Measurements from ENCODE around the gene ABCA13.

Gene ABCA13

GRCh38 chr7:48388911-48389310 is 217.7 kb downstream of the ABCA13 start (continued):
- TF ChIP-seq ZNF398 (tag by site-specific recombination; IDR thresholded peaks at IDR 0.05) = no peak
- no peak for TF ChIP-seq ZSCAN23 (tag by site-specific recombination; IDR thresholded peaks at IDR 0.05)
- no peak for TF ChIP-seq MYNN (tag by site-specific recombination; IDR thresholded peaks at IDR 0.05; ENCODE audit: borderline replicate concordance)
- no peak for TF ChIP-seq ZNF248 (tag by site-specific recombination; IDR thresholded peaks at IDR 0.05)
- TF ChIP-seq, protein P1, sequence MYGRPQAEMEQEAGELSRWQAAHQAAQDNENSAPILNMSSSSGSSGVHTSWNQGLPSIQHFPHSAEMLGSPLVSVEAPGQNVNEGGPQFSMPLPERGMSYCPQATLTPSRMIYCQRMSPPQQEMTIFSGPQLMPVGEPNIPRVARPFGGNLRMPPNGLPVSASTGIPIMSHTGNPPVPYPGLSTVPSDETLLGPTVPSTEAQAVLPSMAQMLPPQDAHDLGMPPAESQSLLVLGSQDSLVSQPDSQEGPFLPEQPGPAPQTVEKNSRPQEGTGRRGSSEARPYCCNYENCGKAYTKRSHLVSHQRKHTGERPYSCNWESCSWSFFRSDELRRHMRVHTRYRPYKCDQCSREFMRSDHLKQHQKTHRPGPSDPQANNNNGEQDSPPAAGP (tag by site-specific recombination; IDR thresholded peaks at IDR 0.05) = no peak
- TF ChIP-seq ZNF324 (tag by site-specific recombination; IDR thresholded peaks at IDR 0.05) = no peak
- TF ChIP-seq ZNF394 (tag by site-specific recombination; IDR thresholded peaks at IDR 0.05; ENCODE audit: borderline replicate concordance) = no peak
- no peak for TF ChIP-seq BCL11B (tag by site-specific recombination; IDR thresholded peaks at IDR 0.05; ENCODE audit: low read depth)
- no peak for TF ChIP-seq ZNF157 (tag by site-specific recombination; IDR thresholded peaks at IDR 0.05)

DNA sequence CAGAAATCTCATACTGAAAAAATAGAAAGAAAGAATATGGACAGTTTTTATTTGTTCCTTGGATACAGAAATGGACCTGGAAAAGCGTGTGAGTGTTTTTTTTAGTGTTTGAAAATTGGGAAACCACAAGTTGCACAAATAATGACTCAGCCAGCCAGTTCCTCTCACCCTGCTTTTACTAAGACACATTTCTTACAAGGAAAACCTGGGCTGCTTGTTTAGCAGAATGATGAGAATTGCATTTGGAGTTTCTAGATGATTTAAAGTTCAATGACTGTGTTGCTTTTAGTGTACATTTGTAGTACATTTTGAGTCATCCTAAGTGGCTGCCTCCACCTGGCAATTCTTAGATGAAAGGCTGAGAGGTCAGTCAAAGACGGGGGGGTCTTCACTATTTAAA is 218.7 kb downstream of the ABCA13 start:
- Histone ChIP-seq H3K36me3 (ENCODE audit: control insufficient read depth in 2 of 2, insufficient read depth in 1 of 2, low read length in 2 of 2) (no peaks in the 10 kb centered on the region), H3K4me3 (ENCODE audit: low read depth, low read length) (no peak overlapping the region), H3K9me3 (ENCODE audit: control insufficient read depth, insufficient read depth, low read depth, low read length) (no peaks in the 10 kb centered on the region), H3K27ac (ENCODE audit: extremely low read depth, low read depth, low read length) (no peak overlapping the region), H3K4me1 (ENCODE audit: control insufficient read depth, insufficient read depth, low read length) (no peaks in the 10 kb centered on the region)
- POLR2A ChIA-PET = no interaction called here
- CTCF ChIA-PET = no interaction called here
- TF ChIP-seq ZNF626 (tag by site-specific recombination; IDR thresholded peaks at IDR 0.05) (no peak), ZNF354C (tag by site-specific recombination; IDR thresholded peaks at IDR 0.05; ENCODE audit: borderline replicate concordance, low read depth) (no peak), ZNF707 (tag by site-specific recombination; IDR thresholded peaks at IDR 0.05) (no peak), KLF16 (tag by site-specific recombination; IDR thresholded peaks at IDR 0.05) (no peak), ZNF426 (tag by site-specific recombination; IDR thresholded peaks at IDR 0.05) (no peak), ZNF398 (tag by site-specific recombination; IDR thresholded peaks at IDR 0.05) (no peak), ZNF514 (tag by site-specific recombination; IDR thresholded peaks at IDR 0.05) (no peak), ZNF529 (tag by site-specific recombination; IDR thresholded peaks at IDR 0.05; ENCODE audit: insufficient replicate concordance) (no peak), ZNF292 (tag by site-specific recombination; IDR thresholded peaks at IDR 0.05; ENCODE audit: borderline replicate concordance, low read depth) (no peak)
- TF ChIP-seq, protein P2, sequence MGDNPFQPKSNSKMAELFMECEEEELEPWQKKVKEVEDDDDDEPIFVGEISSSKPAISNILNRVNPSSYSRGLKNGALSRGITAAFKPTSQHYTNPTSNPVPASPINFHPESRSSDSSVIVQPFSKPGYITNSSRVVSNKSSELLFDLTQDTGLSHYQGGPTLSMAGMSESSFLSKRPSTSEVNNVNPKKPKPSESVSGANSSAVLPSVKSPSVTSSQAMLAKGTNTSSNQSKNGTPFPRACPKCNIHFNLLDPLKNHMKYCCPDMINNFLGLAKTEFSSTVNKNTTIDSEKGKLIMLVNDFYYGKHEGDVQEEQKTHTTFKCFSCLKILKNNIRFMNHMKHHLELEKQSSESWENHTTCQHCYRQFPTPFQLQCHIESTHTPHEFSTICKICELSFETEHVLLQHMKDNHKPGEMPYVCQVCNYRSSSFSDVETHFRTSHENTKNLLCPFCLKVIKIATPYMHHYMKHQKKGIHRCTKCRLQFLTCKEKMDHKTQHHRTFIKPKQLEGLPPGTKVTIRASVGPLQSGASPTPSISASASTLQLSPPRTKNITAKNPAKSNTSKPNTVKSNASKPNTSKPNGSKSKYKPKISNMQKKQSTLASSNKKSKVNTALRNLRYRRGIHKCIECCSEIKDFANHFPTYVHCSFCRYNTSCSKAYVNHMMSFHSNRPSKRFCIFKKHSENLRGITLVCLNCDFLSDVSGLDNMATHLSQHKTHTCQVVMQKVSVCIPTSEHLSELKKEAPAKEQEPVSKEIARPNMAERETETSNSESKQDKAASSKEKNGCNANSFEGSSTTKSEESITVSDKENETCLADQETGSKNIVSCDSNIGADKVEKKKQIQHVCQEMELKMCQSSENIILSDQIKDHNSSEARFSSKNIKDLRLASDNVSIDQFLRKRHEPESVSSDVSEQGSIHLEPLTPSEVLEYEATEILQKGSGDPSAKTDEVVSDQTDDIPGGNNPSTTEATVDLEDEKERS (tag by site-specific recombination; IDR thresholded peaks at IDR 0.05) = no peak
